Chondrocyte (in vitro differentiated cells): ENCODE results near the gene THAP3. TPM values are rescaled to one million over a fixed set of nuclear protein-coding genes. Genes with fewer than 3 reads are reported as not detected.

Experiments
- DNase-seq: peaks from one replicate; pipeline ENCODE4 v3.0.0; 2021; ENCODE audit warnings: mixed read lengths, low spot score
- H3K27ac Mint-ChIP-seq: one replicate; pipeline ENCODE4 v1.8.0; 2021; ENCODE audit warnings: mild to moderate bottlenecking, moderate library complexity, mixed read lengths; ENCODE audit not compliant: unreplicated experiment
- H3K27me3 Mint-ChIP-seq: 2 replicates; pipeline ENCODE4 v1.8.0; 2021; ENCODE audit warnings: low read depth, mixed read lengths
- H3K36me3 Mint-ChIP-seq: 2 replicates; pipeline ENCODE4 v1.8.0; 2021; ENCODE audit warnings: low read depth, mixed read lengths
- H3K4me1 Mint-ChIP-seq: 2 replicates; pipeline ENCODE4 v1.8.0; 2021; ENCODE audit warnings: low read depth, mild to moderate bottlenecking, mixed read lengths
- H3K4me3 Mint-ChIP-seq: one replicate; pipeline ENCODE4 v1.8.0; 2021; ENCODE audit warnings: mild to moderate bottlenecking, moderate library complexity, mixed read lengths; ENCODE audit not compliant: unreplicated experiment
- H3K9me3 Mint-ChIP-seq: 2 replicates; pipeline ENCODE4 v1.8.0; 2021; ENCODE audit warnings: low read depth, mixed read lengths
- CTCF ChIP-seq: fragments of 200-600 bp; sonication (generic); IDR thresholded peaks from 2 replicates; pipeline ENCODE4 v1.5.0; 2021; ENCODE audit warnings: antibody characterized with exemption, mild to moderate bottlenecking, moderate library complexity
- total RNA-seq: library from RNA; stranded (reverse); gene quantifications from 3 replicates; pipeline ENCODE4 v1.2.1, GENCODE V29; 2021

THAP3 gene
- total RNA-seq, 1 donor from 2014 or later: 12.9 TPM

- DNase-seq: no peak
Observed at GRCh38 chr1:6584126-6585080, 40.3 kb upstream of the THAP3 start.

GRCh38 chr1:6585081-6585722 lies 39.5 kb upstream of the THAP3 start:
- no peak for DNase-seq
- Mint-ChIP-seq H3K27ac (no peak overlapping the region), H3K27me3 (no peaks in the 10 kb centered on the region), H3K36me3 (no peaks in the 10 kb centered on the region), H3K4me1 (peaks cover 22% of the 10 kb centered on the region), H3K4me3 (no peak overlapping the region), H3K9me3 (no peaks in the 10 kb centered on the region)
- TF ChIP-seq CTCF: no peak

More at GRCh38 chr1:6584126-6585080, 40.3 kb upstream of the THAP3 start:
- Mint-ChIP-seq H3K9me3 (no peaks in the 10 kb centered on the region), H3K27me3 (no peaks in the 10 kb centered on the region), H3K36me3 (no peaks in the 10 kb centered on the region), H3K4me3 (no peak overlapping the region), H3K4me1 (peaks cover 28% of the 10 kb centered on the region), H3K27ac (no peak overlapping the region)
- peak; percentile 49 for TF ChIP-seq CTCF

GRCh38 chr1:6585841-6586240 lies 38.8 kb upstream of the THAP3 start:
- peaks cover 16% of the 10 kb centered on the region for H3K4me1 Mint-ChIP-seq
- TF ChIP-seq CTCF: no peak
- H3K4me3 Mint-ChIP-seq: no peak overlapping the region
- no peaks in the 10 kb centered on the region for H3K27me3 Mint-ChIP-seq
- H3K36me3 Mint-ChIP-seq: peaks cover 3% of the 10 kb centered on the region
- no peak overlapping the region for H3K27ac Mint-ChIP-seq
- no peaks in the 10 kb centered on the region for H3K9me3 Mint-ChIP-seq
- no peak for DNase-seq

GRCh38 chr1:6586404-6586816 lies 38.3 kb upstream of the THAP3 start:
- H3K9me3 Mint-ChIP-seq: no peaks in the 10 kb centered on the region
- H3K4me1 Mint-ChIP-seq: peaks cover 10% of the 10 kb centered on the region
- H3K27ac Mint-ChIP-seq: no peak overlapping the region
- peaks cover 3% of the 10 kb centered on the region for H3K36me3 Mint-ChIP-seq
- H3K4me3 Mint-ChIP-seq: no peak overlapping the region
- H3K27me3 Mint-ChIP-seq: no peaks in the 10 kb centered on the region
- no peak for DNase-seq
- TF ChIP-seq CTCF: no peak

GRCh38 chr1:6587261-6588005 lies 37.2 kb upstream of the THAP3 start:
- DNase-seq: no peak
- H3K36me3 Mint-ChIP-seq: peaks cover 3% of the 10 kb centered on the region
- H3K9me3 Mint-ChIP-seq: no peaks in the 10 kb centered on the region
- peaks cover under 1% of the 10 kb centered on the region for H3K4me1 Mint-ChIP-seq
- H3K27me3 Mint-ChIP-seq: no peaks in the 10 kb centered on the region
- H3K4me3 Mint-ChIP-seq: no peak overlapping the region
- no peak for TF ChIP-seq CTCF
- no peak overlapping the region for H3K27ac Mint-ChIP-seq
